HepG2 (cell line): Measurements from ENCODE around the gene WDR91. TPM values are rescaled to one million over a fixed set of nuclear protein-coding genes. Genes with fewer than 3 reads are reported as not detected.

Experiments used
- ATAC-seq: fragments of 200-7000 bp; cut with Tn5 transposase; 3 replicates; pipeline ENCODE4 v1.9.1; 2020; ENCODE audit warnings: mild to moderate bottlenecking, moderate library complexity
- BruUV-seq: library from RNA; stranded (reverse); fragments of 400-500 nt; replicated peaks from 2 replicates; lab custom pipeline; 2021; lab: Mats Ljungman, UMichigan
- CTCF ChIA-PET: fragments of 300-600 bp; formaldehyde crosslinking; extraction: SDS; loops from one replicate; lab custom pipeline; 2021; ENCODE audit warnings: low total read pairs, inconsistent platforms, low intra/inter-chr PET ratio; lab: Yijun Ruan, JAX
- POLR2A ChIA-PET: fragments of 350-600 bp; sonication (Branson Sonifier 250); formaldehyde crosslinking; loops from one replicate; lab custom pipeline; 2020; ENCODE audit warnings: antibody characterized with exemption, inconsistent platforms; lab: Yijun Ruan, JAX
- DNase-seq: peaks from one replicate; pipeline ENCODE4 v3.0.0-alpha.2; 2015; ENCODE audit warnings: low spot score
- FAIRE-seq: peaks from 3 replicates; lab custom pipeline; 2011; peaks lifted over from hg19 to GRCh38; lab: Jason Lieb, UNC
- H2AFZ ChIP-seq: one replicate; pipeline ENCODE4 v1.6.1; 2011; ENCODE audit warnings: low read length, inconsistent platforms
- H3K27ac ChIP-seq: fragments of 300-600 bp; 3 replicates; pipeline ENCODE4 v1.8.0; 2011; ENCODE audit warnings: mixed run types, mild to moderate bottlenecking, mixed read lengths, low read length, inconsistent platforms; ENCODE audit not compliant: insufficient read depth; ENCODE audit errors: extremely low read length
- H3K27me3 ChIP-seq, 2 experiments: fragments of 200-600 bp in 1 of 2; 2 replicates in 1 of 2; 3 replicates in 1 of 2; pipeline versions ENCODE4 v1.6.0 to v1.8.0; 2011; ENCODE audit warnings: low read length in 2 of 2, mild to moderate bottlenecking in 2 of 2, moderate library complexity in 2 of 2, inconsistent platforms in 1 of 2; ENCODE audit not compliant: insufficient read depth in 2 of 2, control insufficient read depth in 1 of 2
- H3K36me3 ChIP-seq, 2 experiments: fragments of 200-600 bp in 1 of 2; replicated peaks in 1 of 2; 2 replicates in 1 of 2; 3 replicates in 1 of 2; pipeline versions ENCODE4 v1.5.1 to v1.8.0; 2011; ENCODE audit warnings: low read length in 2 of 2, inconsistent platforms in 1 of 2; ENCODE audit not compliant: insufficient read depth in 2 of 2, control insufficient read depth in 1 of 2
- H3K4me1 ChIP-seq: 2 replicates; pipeline ENCODE4 v1.5.1; 2012; ENCODE audit warnings: low read length, inconsistent platforms; ENCODE audit not compliant: insufficient read depth
- H3K4me2 ChIP-seq: 2 replicates; pipeline ENCODE4 v1.6.0; 2011; ENCODE audit warnings: low read depth, low read length, inconsistent platforms
- H3K4me3 ChIP-seq, 3 experiments: fragments of 200-600 bp in 1 of 3; sonication (generic), shearing (Covaris generic) in 1 of 3; replicated peaks in 1 of 3; 2 replicates each; pipeline ENCODE4 v1.5.1; 2011 to 2016; ENCODE audit warnings: low read length in 3 of 3, inconsistent platforms in 2 of 3, low read depth in 2 of 3, mild to moderate bottlenecking in 2 of 3, control low read depth in 1 of 3, mixed read lengths in 1 of 3; ENCODE audit not compliant: insufficient read depth in 1 of 3
- H3K79me2 ChIP-seq: one replicate; pipeline ENCODE4 v1.6.1; 2011; ENCODE audit warnings: low read length, inconsistent platforms; ENCODE audit not compliant: insufficient read depth
- H3K9ac ChIP-seq: 2 replicates; pipeline ENCODE4 v1.6.0; 2011; ENCODE audit warnings: mild to moderate bottlenecking, low read depth, low read length, inconsistent platforms; ENCODE audit not compliant: insufficient read depth
- H3K9me3 ChIP-seq: 2 replicates; pipeline ENCODE4 v1.5.1; 2012; ENCODE audit warnings: mild to moderate bottlenecking, low read length
- H4K20me1 ChIP-seq: 2 replicates; pipeline ENCODE4 v1.6.0; 2011; ENCODE audit warnings: inconsistent platforms, mild to moderate bottlenecking, low read length, moderate library complexity; ENCODE audit not compliant: insufficient read depth
- ADNP ChIP-seq: sonication (generic); formaldehyde crosslinking; IDR thresholded peaks from 2 replicates; pipeline ENCODE4 v1.4.0; 2020; ENCODE audit warnings: missing genetic modification reagents
- ATRX ChIP-seq: sonication (generic); formaldehyde crosslinking; IDR thresholded peaks from 2 replicates; pipeline ENCODE4 v1.4.0; 2020; ENCODE audit warnings: missing genetic modification reagents, borderline replicate concordance
- CBFB ChIP-seq: sonication (generic); formaldehyde crosslinking; IDR thresholded peaks from 2 replicates; pipeline ENCODE4 v1.4.0; 2020; ENCODE audit warnings: missing genetic modification reagents
- FIP1L1 ChIP-seq: fragments of 200-400 bp; formaldehyde crosslinking; IDR thresholded peaks from 2 replicates; pipeline ENCODE4 v1.6.1; 2018; ENCODE audit warnings: low read depth, mild to moderate bottlenecking, low read length, moderate library complexity, borderline replicate concordance; ENCODE audit not compliant: insufficient read depth
- GATA4 ChIP-seq: sonication (generic); IDR thresholded peaks from 2 replicates; pipeline ENCODE4 v1.6.1; 2016; ENCODE audit warnings: antibody characterized with exemption, low read depth, borderline replicate concordance
- GRHL1 ChIP-seq: sonication (generic); formaldehyde crosslinking; conservative IDR thresholded peaks from 2 replicates; pipeline ENCODE4 v1.8.0; 2022; ENCODE audit warnings: missing genetic modification reagents
- GZF1 ChIP-seq: sonication (generic); formaldehyde crosslinking; IDR thresholded peaks from 2 replicates; pipeline ENCODE4 v1.5.1; 2020; ENCODE audit warnings: mild to moderate bottlenecking, missing genetic modification reagents
- HHEX ChIP-seq: IDR thresholded peaks from 2 replicates; pipeline ENCODE4 v1.6.1; 2016; ENCODE audit warnings: control low read depth
- HNRNPUL1 ChIP-seq: fragments of 200-400 bp; formaldehyde crosslinking; IDR thresholded peaks from 2 replicates; pipeline ENCODE4 v1.6.1; 2017; ENCODE audit warnings: low read depth, mild to moderate bottlenecking, low read length, moderate library complexity
- NFE2L1 ChIP-seq: sonication (generic); formaldehyde crosslinking; IDR thresholded peaks from 2 replicates; pipeline ENCODE4 v1.4.0; 2020; ENCODE audit warnings: missing genetic modification reagents, mild to moderate bottlenecking, borderline replicate concordance
- NR2F6 ChIP-seq, 2 experiments: IDR thresholded peaks; 2 replicates each; pipeline ENCODE4 v1.6.1; 2016; ENCODE audit warnings: antibody characterized with exemption in 1 of 2, mild to moderate bottlenecking in 1 of 2
- PHB2 ChIP-seq: fragments of 450-650 bp; IDR thresholded peaks from 2 replicates; pipeline ENCODE4 v1.6.1; 2018; ENCODE audit not compliant: partially characterized antibody
- RAD51 ChIP-seq: fragments of 450-650 bp; IDR thresholded peaks from 2 replicates; pipeline ENCODE4 v1.6.1; 2016; ENCODE audit warnings: borderline replicate concordance
- SIX1 ChIP-seq: sonication (generic); formaldehyde crosslinking; IDR thresholded peaks from 2 replicates; pipeline ENCODE4 v1.4.0; 2020; ENCODE audit warnings: missing genetic modification reagents, borderline replicate concordance
- SNRNP70 ChIP-seq: fragments of 200-400 bp; formaldehyde crosslinking; IDR thresholded peaks from 2 replicates; pipeline ENCODE4 v1.6.1; 2017; ENCODE audit warnings: mild to moderate bottlenecking, low read depth, low read length, moderate library complexity
- ZNF124 ChIP-seq: sonication (generic); formaldehyde crosslinking; IDR thresholded peaks from 2 replicates; pipeline ENCODE4 v1.4.0; 2020; ENCODE audit warnings: missing genetic modification reagents
- ZNF567 ChIP-seq: sonication (generic); formaldehyde crosslinking; IDR thresholded peaks from 2 replicates; pipeline ENCODE4 v1.8.1; 2023; ENCODE audit warnings: mild to moderate bottlenecking, missing genetic modification reagents, borderline replicate concordance
- ZNF660 ChIP-seq: sonication (generic); formaldehyde crosslinking; IDR thresholded peaks from 2 replicates; pipeline ENCODE4 v1.5.1; 2020; ENCODE audit warnings: mild to moderate bottlenecking, low read depth, missing genetic modification reagents, borderline replicate concordance
- ZNF746 ChIP-seq: sonication (generic); formaldehyde crosslinking; IDR thresholded peaks from 2 replicates; pipeline ENCODE4 v1.8.0; 2022; ENCODE audit warnings: mild to moderate bottlenecking, missing genetic modification reagents
- WGBS: methylation state at CpG from one replicate; pipeline ENCODE4 v1.1.6; 2017; ENCODE audit warnings: low lambda C conversion rate; 5-methylcytosine and 5-hydroxymethylcytosine counted together
- in situ Hi-C: cut with HindIII; loops from 2 replicates; pipeline ENCODE4 v1.10.0; 2017; ENCODE audit warnings: low pct_unique_long_range_greater_than_20kb; ENCODE audit not compliant: extremely low pct_ligation_motif_present
- intact Hi-C: fragments of 100-400 bp; cut with micrococcal nuclease; formaldehyde crosslinking; loops from one replicate; pipeline ENCODE4 v1.10.0; 2022; ENCODE audit not compliant: unreplicated experiment
- polyA plus RNA-seq, 8 experiments: library from polyadenylated mRNA; depleted of rRNA in 3 of 8; stranded (reverse) in 7 of 8; unstranded in 1 of 8; fragments of >200 nt; fragmentation: Illumina TruSeq in 4 of 8; extraction: Trizol in 4 of 8; gene quantifications; 2 replicates each; pipeline versions ENCODE4 v1.2.1 to v1.2.3, GENCODE V29; 2011 to 2016; ENCODE audit warnings: low read depth in 4 of 8, missing spikeins in 1 of 8, mixed read lengths in 1 of 8; ENCODE audit not compliant: insufficient read depth in 1 of 8
- total RNA-seq, 5 experiments: library from RNA; depleted of rRNA; stranded (reverse); fragments of >200 nt; fragmentation: Illumina TruSeq; extraction: Trizol; gene quantifications; 2 replicates each; pipeline ENCODE4 v1.2.3, GENCODE V29; 2016; ENCODE audit warnings: low read depth in 1 of 5

WDR91 gene
- total and polyA plus RNA-seq, 2 of the 13 experiments (the other 11 are each of a cell fraction or from before 2014, with no cell fraction given): 11.6 to 12.1 TPM

GRCh38 chr7:135189961-135190360, 21.4 kb downstream of the WDR91 start:
- no peak overlapping the region for H3K4me3 ChIP-seq
- ATAC-seq (no peak), DNase-seq (no peak), FAIRE-seq (no peak)
- H3K27me3 ChIP-seq: no peaks in the 10 kb centered on the region
- H3K9me3 ChIP-seq: no peaks in the 10 kb centered on the region
- intact Hi-C loops (no loop called here), in situ Hi-C loops (no loop called here)
- TF ChIP-seq ZNF567 (no peak), ZNF746 (CRISPR knock-in tag) (no peak), CBFB (CRISPR knock-in tag) (no peak), FIP1L1 (no peak), NFE2L1 (no peak), ADNP (CRISPR knock-in tag) (no peak), SIX1 (CRISPR knock-in tag) (no peak), NR2F6 (IDR thresholded peaks at IDR 0.05) (no peak), NR2F6 (CRISPR knock-in tag; IDR thresholded peaks at IDR 0.05) (no peak), ZNF124 (CRISPR knock-in tag) (no peak), PHB2 (no peak), GZF1 (no peak), GATA4 (no peak), ZNF660 (no peak), GRHL1 (no peak), RAD51 (no peak), HHEX (CRISPR knock-in tag) (no peak), HNRNPUL1 (no peak), ATRX (no peak), SNRNP70 (no peak)
- H3K4me2 ChIP-seq: no peak overlapping the region
- H3K79me2 ChIP-seq: no peaks in the 10 kb centered on the region
- H3K9ac ChIP-seq: no peak overlapping the region
- no TSS peak for BruUV-seq
- peaks cover 6 to 63% of the 10 kb centered on the region in 2 experiments for H3K36me3 ChIP-seq
- H3K4me1 ChIP-seq: peaks cover 12% of the 10 kb centered on the region
- no peak overlapping the region for H3K27ac ChIP-seq
- H4K20me1 ChIP-seq: no peaks in the 10 kb centered on the region
- ChIA-PET POLR2A (no interaction called here), CTCF (no interaction called here)
- 97% methylated on average over 4 of the region's 4 CpGs for WGBS
- no peak overlapping the region for H2AFZ ChIP-seq
